SK-N-SH (cell line): ENCODE results near the gene GNA15. TPM values are rescaled to one million over a fixed set of nuclear protein-coding genes. Genes with fewer than 3 reads are reported as not detected.

Experiments used
- CTCF ChIA-PET: fragments of 300-600, 350-600 bp; formaldehyde crosslinking; extraction: SDS; loops from one replicate; lab custom pipeline; 2021; lab: Yijun Ruan, JAX
- POLR2A ChIA-PET: fragments of 350-600 bp; sonication (Branson Sonifier 250); formaldehyde crosslinking; extraction: SDS; loops from one replicate; lab custom pipeline; 2020; ENCODE audit warnings: antibody characterized with exemption, inconsistent platforms; lab: Yijun Ruan, JAX
- DNase-seq: peaks from one replicate; pipeline ENCODE4 v3.0.0; 2012
- H2AFZ ChIP-seq: fragments of 200-600 bp; sonication (generic); 2 replicates; pipeline ENCODE4 v1.8.1; 2016; ENCODE audit warnings: antibody characterized with exemption, mild to moderate bottlenecking, low read depth
- H3F3A ChIP-seq: fragments of 200-600 bp; sonication (generic); replicated peaks from 2 replicates; pipeline ENCODE3; 2016; ENCODE audit warnings: antibody characterized with exemption, mild to moderate bottlenecking; ENCODE audit not compliant: insufficient read depth
- H3K27ac ChIP-seq, 2 experiments: fragments of 200-500 bp in 1 of 2; fragments of 200-600 bp in 1 of 2; sonication (Bioruptor generic) in 1 of 2; sonication (generic), shearing (Covaris generic) in 1 of 2; 2 replicates each; pipeline versions ENCODE4 v1.5.1 to v1.6.1; 2014 to 2016; ENCODE audit warnings: low read depth in 2 of 2, inconsistent platforms in 1 of 2, low read length in 1 of 2, mild to moderate bottlenecking in 1 of 2, mixed read lengths in 1 of 2
- H3K27me3 ChIP-seq: fragments of 200-600 bp; sonication (generic), shearing (Covaris generic); 2 replicates; pipeline ENCODE4 v1.6.1; 2016; ENCODE audit warnings: mixed run types; ENCODE audit not compliant: insufficient read depth
- H3K36me3 ChIP-seq, 2 experiments: fragments of 200-500 bp in 1 of 2; fragments of 200-600 bp in 1 of 2; sonication (Bioruptor generic) in 1 of 2; sonication (generic) in 1 of 2; replicated peaks in 1 of 2; 2 replicates each; pipeline versions ENCODE3 to v1.5.1; 2014 to 2016; ENCODE audit warnings: low read length in 1 of 2, mild to moderate bottlenecking in 1 of 2; ENCODE audit not compliant: insufficient read depth in 2 of 2, control insufficient read depth in 1 of 2
- H3K4me1 ChIP-seq, 2 experiments: fragments of 200-500 bp in 1 of 2; fragments of 200-600 bp in 1 of 2; sonication (Bioruptor generic) in 1 of 2; sonication (generic), shearing (Covaris generic) in 1 of 2; 2 replicates each; pipeline versions ENCODE4 v1.5.1 to v1.6.1; 2014 to 2016; ENCODE audit warnings: low read depth in 1 of 2, low read length in 1 of 2, mixed run types in 1 of 2; ENCODE audit not compliant: insufficient read depth in 2 of 2, control insufficient read depth in 1 of 2
- H3K4me2 ChIP-seq: fragments of 200-600 bp; sonication (generic), shearing (Covaris generic); 2 replicates; pipeline ENCODE4 v1.6.1; 2017; ENCODE audit warnings: mixed run types
- H3K4me3 ChIP-seq, 2 experiments: fragments of 200-500 bp in 1 of 2; fragments of 200-600 bp in 1 of 2; sonication (Bioruptor generic) in 1 of 2; sonication (generic), shearing (Covaris generic) in 1 of 2; 2 replicates each; pipeline versions ENCODE4 v1.5.1 to v1.8.1; 2014 to 2016; ENCODE audit warnings: low read depth in 2 of 2, inconsistent platforms in 1 of 2, low read length in 1 of 2, mild to moderate bottlenecking in 1 of 2, mixed read lengths in 1 of 2, moderate library complexity in 1 of 2
- H3K79me2 ChIP-seq: fragments of 200-600 bp; sonication (generic); 2 replicates; pipeline ENCODE4 v1.8.1; 2017; ENCODE audit warnings: mild to moderate bottlenecking; ENCODE audit not compliant: insufficient read depth
- H3K9ac ChIP-seq: fragments of 200-600 bp; sonication (generic); 2 replicates; pipeline ENCODE4 v1.6.1; 2017; ENCODE audit warnings: mixed run types
- H3K9me2 ChIP-seq: fragments of 200-600 bp; sonication (generic); 2 replicates; pipeline ENCODE4 v1.6.1; 2017; ENCODE audit warnings: mixed run types
- H3K9me3 ChIP-seq: fragments of 200-600 bp; sonication (generic); 2 replicates; pipeline ENCODE4 v1.6.1; 2017; ENCODE audit warnings: mixed run types, mild to moderate bottlenecking, moderate library complexity
- H4K20me1 ChIP-seq: fragments of 200-600 bp; sonication (generic); 2 replicates; pipeline ENCODE4 v1.6.1; 2017; ENCODE audit warnings: mild to moderate bottlenecking, mixed run types; ENCODE audit not compliant: insufficient read depth
- CHD2 ChIP-seq: fragments of 150-350 bp; IDR thresholded peaks from 2 replicates; pipeline ENCODE4 v1.6.1; 2018; ENCODE audit warnings: low read length; ENCODE audit not compliant: partially characterized antibody
- FOSL2 ChIP-seq: IDR thresholded peaks from 2 replicates; pipeline ENCODE4 v1.4.0; 2012; ENCODE audit warnings: low read depth, mild to moderate bottlenecking, moderate library complexity, borderline replicate concordance
- MEF2A ChIP-seq: IDR thresholded peaks from 2 replicates; pipeline ENCODE4 v1.4.0; 2012; ENCODE audit warnings: low read depth, borderline replicate concordance
- NFIC ChIP-seq: IDR thresholded peaks from 2 replicates; pipeline ENCODE4 v1.4.0; 2012; ENCODE audit warnings: borderline replicate concordance
- POLR2AphosphoS5 ChIP-seq: IDR thresholded peaks from 2 replicates; pipeline ENCODE4 v1.6.1; 2012; ENCODE audit warnings: low read depth, low read length
- RAD21 ChIP-seq: IDR thresholded peaks from 2 replicates; pipeline ENCODE4 v1.6.1; 2012; ENCODE audit warnings: mild to moderate bottlenecking, low read length
- RXRA ChIP-seq: IDR thresholded peaks from 2 replicates; pipeline ENCODE4 v1.4.0; 2012; ENCODE audit warnings: low read depth, mild to moderate bottlenecking, borderline replicate concordance
- WGBS: methylation state at CpG from one replicate; pipeline ENCODE4 v1.1.6; 2017; ENCODE audit warnings: low lambda C conversion rate; 5-methylcytosine and 5-hydroxymethylcytosine counted together
- polyA plus RNA-seq, 3 experiments: library from polyadenylated mRNA; depleted of rRNA; stranded (reverse); fragments of >200 nt; gene quantifications; 2 replicates each; pipeline ENCODE4 v1.2.3, GENCODE V29; 2012
- TF ChIP-seq, protein P1 (sequence below): fragments of 200-600 bp; sonication (generic); IDR thresholded peaks from 2 replicates; pipeline ENCODE4 v1.6.1; 2017; ENCODE audit warnings: antibody characterized with exemption, mild to moderate bottlenecking, moderate library complexity
- TF ChIP-seq, protein P2 (sequence below): IDR thresholded peaks from 2 replicates; pipeline ENCODE4 v1.4.0; 2012; ENCODE audit warnings: low read depth, borderline replicate concordance

Gene GNA15
- polyA plus RNA-seq, 1 of the 3 experiments (the other 2 are of a cell fraction): 0.05 TPM

DNA sequence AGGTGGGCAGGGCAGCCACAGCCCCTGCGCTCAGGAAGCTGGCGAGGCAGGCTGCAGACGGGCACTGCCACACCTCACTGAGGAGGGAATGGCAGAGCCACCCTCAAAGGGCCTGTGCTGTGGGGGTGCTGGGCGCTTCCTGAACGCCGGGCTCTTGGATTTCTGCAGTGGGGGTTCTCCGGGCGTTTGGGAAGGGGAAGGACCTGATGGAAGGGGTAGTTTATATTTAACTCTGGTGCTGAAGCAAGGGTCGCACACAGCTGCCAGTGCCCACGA is 31.2 kb upstream of the GNA15 start:
- Histone ChIP-seq H3K36me3 (no peaks in the 10 kb centered on the region), H3K9ac (no peak overlapping the region), H3K4me2 (no peak overlapping the region), H3K4me1 (peaks cover 0 to 7% of the 10 kb centered on the region in 2 experiments; a peak in 1 of 4 replicates), H3K27me3 (no peaks in the 10 kb centered on the region), H3K9me3 (no peaks in the 10 kb centered on the region), H4K20me1 (peaks cover 93% of the 10 kb centered on the region), H3K9me2 (no peaks in the 10 kb centered on the region), H2AFZ (no peak overlapping the region), H3K79me2 (peaks cover 94% of the 10 kb centered on the region), H3K4me3 (no peak overlapping the region), H3F3A (no peaks in the 10 kb centered on the region), H3K27ac (no peak overlapping the region)
- CTCF ChIA-PET: interaction anchor here (0.6 to 12.3 kb wide), 33 partner anchors 8 to 154 kb away, joined by 3 to 154 read pairs (median 5); partner anchors contain the start of gene GNA11
- TF ChIP-seq, protein P1, sequence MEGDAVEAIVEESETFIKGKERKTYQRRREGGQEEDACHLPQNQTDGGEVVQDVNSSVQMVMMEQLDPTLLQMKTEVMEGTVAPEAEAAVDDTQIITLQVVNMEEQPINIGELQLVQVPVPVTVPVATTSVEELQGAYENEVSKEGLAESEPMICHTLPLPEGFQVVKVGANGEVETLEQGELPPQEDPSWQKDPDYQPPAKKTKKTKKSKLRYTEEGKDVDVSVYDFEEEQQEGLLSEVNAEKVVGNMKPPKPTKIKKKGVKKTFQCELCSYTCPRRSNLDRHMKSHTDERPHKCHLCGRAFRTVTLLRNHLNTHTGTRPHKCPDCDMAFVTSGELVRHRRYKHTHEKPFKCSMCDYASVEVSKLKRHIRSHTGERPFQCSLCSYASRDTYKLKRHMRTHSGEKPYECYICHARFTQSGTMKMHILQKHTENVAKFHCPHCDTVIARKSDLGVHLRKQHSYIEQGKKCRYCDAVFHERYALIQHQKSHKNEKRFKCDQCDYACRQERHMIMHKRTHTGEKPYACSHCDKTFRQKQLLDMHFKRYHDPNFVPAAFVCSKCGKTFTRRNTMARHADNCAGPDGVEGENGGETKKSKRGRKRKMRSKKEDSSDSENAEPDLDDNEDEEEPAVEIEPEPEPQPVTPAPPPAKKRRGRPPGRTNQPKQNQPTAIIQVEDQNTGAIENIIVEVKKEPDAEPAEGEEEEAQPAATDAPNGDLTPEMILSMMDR: no peak
- TF ChIP-seq NFIC (no peak), FOSL2 (no peak), CHD2 (no peak)
- 84% methylated on average over 5 of the region's 10 CpGs for WGBS
- DNase-seq: no peak
- POLR2A ChIA-PET: interaction anchor here (1.3 kb wide), 1 partner anchor 154 kb away, joined by 3 read pairs; no protein-coding TSS in a partner anchor

DNA sequence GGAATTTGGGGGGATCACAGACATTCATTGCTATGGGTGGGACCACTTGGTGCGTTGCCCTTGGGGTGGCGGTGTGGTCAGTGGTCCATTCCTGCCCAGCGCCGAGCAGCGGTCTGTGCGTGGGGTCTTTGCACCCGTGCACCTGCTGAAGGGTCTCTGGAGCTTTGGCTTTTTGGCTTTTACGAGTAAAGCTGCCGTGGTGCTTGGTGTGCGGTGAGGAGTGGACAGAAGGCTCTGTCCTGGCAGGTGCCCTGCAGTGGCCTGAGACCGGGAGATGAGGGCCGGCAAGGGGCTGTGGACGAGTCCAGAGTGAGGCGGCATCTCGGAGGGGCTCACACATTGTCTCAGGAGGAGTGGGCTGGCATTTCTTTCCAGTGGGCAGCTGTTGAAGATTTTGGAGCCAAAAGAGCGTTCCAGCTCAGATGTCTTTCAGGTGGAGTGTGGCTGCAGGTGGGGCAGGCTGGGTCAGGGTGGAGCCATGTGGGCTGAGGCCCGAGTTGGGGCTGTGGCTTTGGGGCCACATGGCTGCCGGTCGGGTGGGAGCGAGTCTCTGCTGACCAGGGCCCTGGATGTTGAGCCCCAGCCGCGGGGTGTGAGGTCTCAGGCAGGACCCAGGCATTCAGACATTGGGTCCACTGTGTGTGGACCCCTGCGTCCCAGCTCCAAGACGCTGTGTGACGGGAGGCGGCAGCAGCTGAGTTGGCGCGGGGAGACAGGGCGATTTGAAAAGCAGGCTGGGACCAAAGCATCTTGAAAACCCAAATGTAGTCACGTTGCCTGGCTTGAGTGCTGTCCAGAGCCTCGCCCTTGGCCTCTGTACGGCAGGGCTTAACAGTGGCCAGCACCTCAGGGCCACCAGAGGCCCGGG is 30.0 kb upstream of the GNA15 start:
- Histone ChIP-seq H3K36me3 (peaks cover 0 to under 1% of the 10 kb centered on the region in 2 experiments), H3K4me2 (no peak overlapping the region), H3K4me3 (no peak overlapping the region), H2AFZ (no peak overlapping the region), H3K9ac (no peak overlapping the region), H3K79me2 (peaks cover 90% of the 10 kb centered on the region), H3K9me2 (no peaks in the 10 kb centered on the region), H3K9me3 (no peaks in the 10 kb centered on the region), H3K4me1 (no peaks in the 10 kb centered on the region), H3K27me3 (no peaks in the 10 kb centered on the region), H4K20me1 (peaks cover 82% of the 10 kb centered on the region), H3F3A (no peaks in the 10 kb centered on the region), H3K27ac (no peak overlapping the region)
- ChIA-PET CTCF (interaction anchor here (0.7 to 12.3 kb wide), 10 partner anchors 11 to 155 kb away, joined by 3 to 154 read pairs (median 14); partner anchors contain the start of gene GNA11), POLR2A (no interaction called here)
- TF ChIP-seq RXRA (no peak), RAD21 (no peak), POLR2AphosphoS5 (no peak), MEF2A (no peak), FOSL2 (no peak)
- TF ChIP-seq, protein P2, sequence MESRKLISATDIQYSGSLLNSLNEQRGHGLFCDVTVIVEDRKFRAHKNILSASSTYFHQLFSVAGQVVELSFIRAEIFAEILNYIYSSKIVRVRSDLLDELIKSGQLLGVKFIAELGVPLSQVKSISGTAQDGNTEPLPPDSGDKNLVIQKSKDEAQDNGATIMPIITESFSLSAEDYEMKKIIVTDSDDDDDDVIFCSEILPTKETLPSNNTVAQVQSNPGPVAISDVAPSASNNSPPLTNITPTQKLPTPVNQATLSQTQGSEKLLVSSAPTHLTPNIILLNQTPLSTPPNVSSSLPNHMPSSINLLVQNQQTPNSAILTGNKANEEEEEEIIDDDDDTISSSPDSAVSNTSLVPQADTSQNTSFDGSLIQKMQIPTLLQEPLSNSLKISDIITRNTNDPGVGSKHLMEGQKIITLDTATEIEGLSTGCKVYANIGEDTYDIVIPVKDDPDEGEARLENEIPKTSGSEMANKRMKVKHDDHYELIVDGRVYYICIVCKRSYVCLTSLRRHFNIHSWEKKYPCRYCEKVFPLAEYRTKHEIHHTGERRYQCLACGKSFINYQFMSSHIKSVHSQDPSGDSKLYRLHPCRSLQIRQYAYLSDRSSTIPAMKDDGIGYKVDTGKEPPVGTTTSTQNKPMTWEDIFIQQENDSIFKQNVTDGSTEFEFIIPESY: no peak
- DNase-seq: no peak
- WGBS: 96% methylated on average over 9 of the region's 33 CpGs
